ENCODE data around the gene SORBS1.

SORBS1 gene

DNA sequence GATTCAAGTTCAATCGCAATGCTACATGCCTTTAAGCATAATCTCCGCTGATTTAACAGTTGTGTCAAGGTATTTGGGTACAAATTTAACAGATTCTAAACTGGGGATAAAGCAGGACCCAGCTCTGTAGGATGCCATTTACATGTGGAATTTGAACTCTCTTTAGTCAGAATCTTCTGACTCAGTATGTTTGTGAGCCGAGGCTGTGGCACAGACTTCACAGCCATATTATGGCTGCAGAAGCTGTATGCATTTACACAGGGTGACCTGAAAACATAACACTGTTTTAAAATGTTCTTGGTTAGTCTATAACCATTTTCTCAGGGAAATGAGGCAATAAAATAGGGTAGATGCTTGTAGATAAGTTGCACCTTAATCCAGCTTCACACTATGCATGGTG lies 279.1 kb downstream of the SORBS1 start:
- Histone ChIP-seq H3K27me3 (ENCODE audit: control insufficient read depth in 1 of 2, insufficient read depth in 2 of 2, low read length in 2 of 2) (peaks cover 0 to 2% of the 10 kb centered on the region in 2 donors), H3K9me3 (ENCODE audit: control insufficient read depth in 2 of 2, low read length in 2 of 2) (no peaks in the 10 kb centered on the region), H3K36me3 (ENCODE audit: control insufficient read depth in 2 of 2, insufficient read depth in 2 of 2, low read length in 2 of 2) (no peaks in the 10 kb centered on the region), H3K4me1 (ENCODE audit: control insufficient read depth, insufficient read depth, low read length) (peaks cover 8% of the 10 kb centered on the region), H3K4me3 (ENCODE audit: low read length in 2 of 2) (no peak overlapping the region), H3K27ac (ENCODE audit: low read length) (no peak overlapping the region), H3K9ac (ENCODE audit: low read length in 2 of 2) (no peak overlapping the region)

DNA sequence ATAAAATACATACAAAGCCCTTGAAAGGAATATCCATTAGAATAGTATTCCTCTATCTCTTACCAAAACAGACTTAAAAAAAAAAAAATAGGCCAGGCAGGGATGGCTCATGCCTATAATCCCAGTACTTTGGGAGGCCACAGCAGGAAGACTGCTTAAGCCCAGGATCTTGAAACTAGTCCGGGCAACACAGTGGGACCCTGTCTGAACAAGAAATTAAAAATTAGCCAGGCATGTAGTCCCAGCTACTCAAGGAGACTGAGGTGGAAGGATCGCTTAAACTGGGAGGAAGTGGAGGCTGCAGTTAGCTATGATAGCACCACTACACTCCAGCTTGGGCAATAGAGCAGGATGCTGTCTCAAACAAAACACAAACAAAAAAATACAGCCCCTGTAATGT lies 280.0 kb downstream of the SORBS1 start:
- Histone ChIP-seq H3K4me1 (ENCODE audit: control insufficient read depth, insufficient read depth, low read length) (peaks cover 8% of the 10 kb centered on the region), H3K4me3 (ENCODE audit: low read length in 2 of 2) (no peak overlapping the region), H3K36me3 (ENCODE audit: control insufficient read depth in 2 of 2, insufficient read depth in 2 of 2, low read length in 2 of 2) (no peaks in the 10 kb centered on the region), H3K9ac (ENCODE audit: low read length in 2 of 2) (no peak overlapping the region), H3K27ac (ENCODE audit: low read length) (no peak overlapping the region), H3K27me3 (ENCODE audit: control insufficient read depth in 1 of 2, insufficient read depth in 2 of 2, low read length in 2 of 2) (no peaks in the 10 kb centered on the region), H3K9me3 (ENCODE audit: control insufficient read depth in 2 of 2, low read length in 2 of 2) (no peaks in the 10 kb centered on the region)

DNA sequence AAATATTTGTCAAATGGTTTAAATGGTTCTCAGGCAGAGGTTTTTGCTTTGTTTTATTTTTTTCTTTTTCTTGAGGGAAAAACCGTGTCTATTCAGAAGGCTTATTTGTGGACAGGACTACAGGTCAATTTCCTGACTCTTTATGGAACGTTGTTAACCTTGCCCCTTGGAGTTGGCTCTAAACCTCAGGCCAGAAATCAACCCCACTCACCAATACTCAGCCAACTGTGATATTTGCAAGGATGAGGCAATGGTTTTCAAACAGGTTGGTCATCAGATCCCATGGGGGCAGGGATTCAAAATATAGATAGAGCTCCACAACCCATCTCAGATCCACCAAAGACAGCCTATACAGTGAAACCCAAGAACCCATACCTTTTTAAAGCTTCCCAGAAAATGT lies 280.5 kb downstream of the SORBS1 start:
- no peak overlapping the region for H3K9ac ChIP-seq (ENCODE audit: low read length in 2 of 2)
- no peaks in the 10 kb centered on the region for H3K27me3 ChIP-seq (ENCODE audit: control insufficient read depth in 1 of 2, insufficient read depth in 2 of 2, low read length in 2 of 2)

DNA sequence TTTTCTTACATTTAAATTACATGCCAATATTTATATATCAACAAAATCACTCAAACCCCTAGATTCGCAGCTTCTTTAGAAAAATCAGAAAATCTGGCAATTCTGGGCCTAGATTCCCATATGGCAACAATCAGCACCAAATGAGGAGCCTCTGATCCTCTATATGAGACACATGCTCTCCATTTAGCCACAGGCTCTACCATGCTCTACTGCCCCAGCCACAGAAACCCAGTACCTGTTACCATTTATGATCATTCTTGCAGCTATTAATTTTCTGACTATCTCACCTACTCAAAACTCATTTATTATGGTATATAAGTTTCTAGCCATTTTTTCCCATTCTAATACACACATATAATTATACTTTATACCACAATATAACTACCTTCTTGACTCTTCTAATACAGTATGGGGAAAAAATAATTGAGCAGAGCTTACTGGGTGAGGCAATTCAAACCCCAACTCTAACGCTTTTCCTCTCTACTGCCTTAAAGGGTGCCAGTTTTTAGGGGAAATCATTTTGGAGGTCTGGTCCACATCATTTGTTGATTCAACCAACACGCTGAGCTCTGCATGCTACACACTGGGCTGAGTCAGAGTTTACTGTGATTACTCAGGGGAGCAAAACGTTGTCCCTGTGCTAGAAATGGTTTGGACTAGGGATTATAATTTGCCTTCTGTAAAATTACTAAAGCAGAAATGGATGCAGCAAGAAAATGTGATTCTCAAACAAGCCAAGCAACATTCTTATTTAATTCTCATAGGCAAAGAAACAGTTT lies 281.9 kb downstream of the SORBS1 start:
- Histone ChIP-seq H3K9ac (ENCODE audit: low read length in 2 of 2) (no peak overlapping the region), H3K27ac (ENCODE audit: low read length) (no peak overlapping the region), H3K27me3 (ENCODE audit: control insufficient read depth in 1 of 2, insufficient read depth in 2 of 2, low read length in 2 of 2) (no peaks in the 10 kb centered on the region), H3K4me1 (ENCODE audit: control insufficient read depth, insufficient read depth, low read length) (peaks cover 4% of the 10 kb centered on the region), H3K9me3 (ENCODE audit: control insufficient read depth in 2 of 2, low read length in 2 of 2) (no peaks in the 10 kb centered on the region), H3K4me3 (ENCODE audit: low read length in 2 of 2) (no peak overlapping the region), H3K36me3 (ENCODE audit: control insufficient read depth in 2 of 2, insufficient read depth in 2 of 2, low read length in 2 of 2) (no peaks in the 10 kb centered on the region)

More for the DNA sequence above, 280.5 kb downstream of the SORBS1 start:
- Histone ChIP-seq H3K4me1 (ENCODE audit: control insufficient read depth, insufficient read depth, low read length) (peaks cover 8% of the 10 kb centered on the region), H3K4me3 (ENCODE audit: low read length in 2 of 2) (no peak overlapping the region), H3K9me3 (ENCODE audit: control insufficient read depth in 2 of 2, low read length in 2 of 2) (no peaks in the 10 kb centered on the region), H3K36me3 (ENCODE audit: control insufficient read depth in 2 of 2, insufficient read depth in 2 of 2, low read length in 2 of 2) (no peaks in the 10 kb centered on the region), H3K27ac (ENCODE audit: low read length) (no peak overlapping the region)

DNA sequence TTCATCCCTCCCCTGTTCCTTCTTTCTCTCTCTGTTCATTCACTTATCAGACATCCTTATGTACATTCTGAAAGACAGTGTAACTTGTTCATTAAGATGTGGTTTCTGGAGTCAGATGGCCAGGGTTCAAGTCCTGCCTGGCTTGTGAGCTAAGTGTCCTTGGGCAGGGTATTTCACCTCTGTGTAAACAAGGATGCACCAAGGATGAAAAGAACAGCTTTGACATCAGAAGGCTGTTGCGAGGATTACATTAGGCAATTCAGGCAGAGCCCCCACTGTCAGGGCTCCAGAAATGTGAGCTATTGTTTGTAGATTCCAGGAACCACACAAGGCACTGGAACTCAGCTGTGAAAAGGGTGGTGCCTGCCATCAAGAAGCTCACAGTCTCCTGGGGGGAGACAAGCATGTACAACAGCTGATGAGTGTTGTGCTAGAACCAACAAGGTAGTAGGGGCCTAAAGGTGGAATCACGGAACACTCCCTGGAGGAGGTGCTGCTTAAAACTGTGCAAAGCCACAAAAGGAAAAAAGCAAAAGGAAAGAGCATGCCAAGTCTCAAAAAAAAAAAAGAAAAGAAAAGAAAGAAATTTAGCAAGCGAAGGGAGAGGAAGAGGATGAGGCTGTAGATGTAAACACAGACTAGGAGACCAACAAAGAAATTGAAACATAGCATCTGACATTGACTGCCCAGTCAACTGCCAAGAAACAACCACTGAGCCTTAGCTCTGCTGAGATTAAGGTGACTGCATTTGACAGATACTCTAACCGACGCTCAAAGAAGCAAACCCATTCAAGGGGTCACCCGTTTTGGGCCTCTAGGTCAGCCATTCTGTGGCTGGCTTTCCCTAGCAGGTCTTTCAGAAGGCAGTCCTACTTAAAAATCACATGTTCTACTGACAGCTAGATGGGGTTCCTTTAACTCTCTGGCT lies 282.8 kb downstream of the SORBS1 start:
- Histone ChIP-seq H3K9me3 (ENCODE audit: control insufficient read depth in 2 of 2, low read length in 2 of 2) (no peaks in the 10 kb centered on the region), H3K36me3 (ENCODE audit: control insufficient read depth in 2 of 2, insufficient read depth in 2 of 2, low read length in 2 of 2) (no peaks in the 10 kb centered on the region), H3K27ac (ENCODE audit: low read length) (peak overlapping the region; percentile 6), H3K27me3 (ENCODE audit: control insufficient read depth in 1 of 2, insufficient read depth in 2 of 2, low read length in 2 of 2) (no peaks in the 10 kb centered on the region), H3K9ac (ENCODE audit: low read length in 2 of 2) (no peak overlapping the region), H3K4me1 (ENCODE audit: control insufficient read depth, insufficient read depth, low read length) (peaks cover 8% of the 10 kb centered on the region), H3K4me3 (ENCODE audit: low read length in 2 of 2) (no peak overlapping the region)

DNA sequence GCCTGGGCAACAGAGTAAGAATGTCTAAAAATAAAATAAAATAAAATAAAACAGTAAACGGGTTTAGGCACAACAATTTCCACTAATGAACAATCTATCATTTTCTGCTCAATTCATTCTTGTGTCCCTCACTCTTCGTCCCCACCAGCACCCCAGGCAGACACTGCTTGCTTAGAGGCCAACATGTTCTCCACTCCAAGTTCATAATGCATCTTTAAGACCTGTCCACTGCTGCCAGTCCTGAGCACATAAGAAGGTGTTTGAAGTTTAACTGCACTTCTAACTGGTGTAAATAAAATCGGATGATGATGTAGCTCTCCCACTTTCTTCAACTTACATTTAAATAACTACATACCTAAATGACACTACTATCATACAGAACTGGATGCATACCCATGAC lies 283.6 kb downstream of the SORBS1 start:
- H3K9ac ChIP-seq (ENCODE audit: low read length in 2 of 2), result no peak overlapping the region
- no peak overlapping the region for H3K4me3 ChIP-seq (ENCODE audit: low read length in 2 of 2)
- H3K36me3 ChIP-seq (ENCODE audit: control insufficient read depth in 2 of 2, insufficient read depth in 2 of 2, low read length in 2 of 2), result no peaks in the 10 kb centered on the region
- H3K27me3 ChIP-seq (ENCODE audit: control insufficient read depth in 1 of 2, insufficient read depth in 2 of 2, low read length in 2 of 2), result no peaks in the 10 kb centered on the region
- no peaks in the 10 kb centered on the region for H3K9me3 ChIP-seq (ENCODE audit: control insufficient read depth in 2 of 2, low read length in 2 of 2)
- H3K27ac ChIP-seq (ENCODE audit: low read length), result no peak overlapping the region
- H3K4me1 ChIP-seq (ENCODE audit: control insufficient read depth, insufficient read depth, low read length), result peaks cover 8% of the 10 kb centered on the region

DNA sequence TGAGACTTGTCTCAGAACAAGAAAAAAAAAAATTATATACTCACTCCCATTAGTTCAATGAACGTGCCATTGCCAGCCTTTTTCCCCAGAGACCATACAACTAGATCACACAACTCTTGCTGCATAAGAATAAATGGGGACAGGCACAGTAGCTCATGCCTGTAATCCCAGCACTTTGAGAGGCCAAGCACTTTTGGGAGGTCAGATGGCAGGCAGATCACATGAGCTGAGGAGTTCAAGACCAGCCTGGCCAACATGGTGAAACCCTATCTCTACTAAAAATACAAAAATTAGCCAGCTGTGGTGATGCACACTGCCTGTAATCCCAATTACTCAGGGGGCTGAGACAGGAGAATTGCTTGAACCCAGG lies 284.0 kb downstream of the SORBS1 start:
- Histone ChIP-seq H3K36me3 (ENCODE audit: control insufficient read depth in 2 of 2, insufficient read depth in 2 of 2, low read length in 2 of 2) (no peaks in the 10 kb centered on the region), H3K9ac (ENCODE audit: low read length in 2 of 2) (no peak overlapping the region), H3K27ac (ENCODE audit: low read length) (no peak overlapping the region), H3K4me3 (ENCODE audit: low read length in 2 of 2) (no peak overlapping the region), H3K27me3 (ENCODE audit: control insufficient read depth in 1 of 2, insufficient read depth in 2 of 2, low read length in 2 of 2) (no peaks in the 10 kb centered on the region), H3K9me3 (ENCODE audit: control insufficient read depth in 2 of 2, low read length in 2 of 2) (no peaks in the 10 kb centered on the region), H3K4me1 (ENCODE audit: control insufficient read depth, insufficient read depth, low read length) (peaks cover 8% of the 10 kb centered on the region)

DNA sequence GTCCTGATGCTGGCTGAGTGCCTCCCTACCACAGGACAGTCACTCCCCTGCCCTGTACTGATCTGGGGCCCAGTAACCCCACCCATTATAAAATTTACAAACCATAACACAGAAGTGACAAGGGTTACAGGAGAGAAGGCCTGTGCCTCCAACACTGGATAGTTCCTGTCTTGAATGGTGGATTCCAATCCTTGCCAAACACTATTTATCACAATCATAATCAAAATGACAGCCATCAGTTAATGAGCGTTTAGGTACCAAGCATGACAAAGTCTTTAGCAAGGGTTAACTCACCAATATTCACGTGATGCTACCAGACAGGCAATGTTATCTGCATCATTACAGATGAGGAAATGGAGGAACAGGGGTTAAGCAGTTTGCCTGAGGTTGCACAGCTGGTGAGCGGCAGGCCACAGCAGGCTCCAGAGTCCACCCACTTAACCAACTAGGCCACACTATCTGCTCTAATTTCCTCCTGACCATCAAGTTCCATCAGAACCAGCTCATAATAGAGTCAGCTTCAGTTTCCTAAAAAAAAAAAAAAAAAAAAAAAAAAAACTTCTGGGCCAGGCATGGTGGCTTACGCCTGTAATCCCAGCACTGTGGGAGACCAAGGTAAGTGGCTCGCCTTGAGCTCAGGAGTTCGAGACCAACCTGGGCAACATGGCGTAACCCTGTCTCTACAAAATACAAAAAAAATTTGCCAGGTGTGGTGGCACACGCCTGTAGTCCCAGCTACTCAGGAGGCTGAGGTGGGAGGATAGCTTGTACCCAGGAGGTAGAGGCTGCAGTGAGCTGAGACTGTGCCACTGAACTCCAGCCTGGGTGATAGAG lies 284.6 kb downstream of the SORBS1 start:
- Histone ChIP-seq H3K9me3 (ENCODE audit: control insufficient read depth in 2 of 2, low read length in 2 of 2) (no peaks in the 10 kb centered on the region), H3K27me3 (ENCODE audit: control insufficient read depth in 1 of 2, insufficient read depth in 2 of 2, low read length in 2 of 2) (no peaks in the 10 kb centered on the region), H3K27ac (ENCODE audit: low read length) (no peak overlapping the region), H3K4me3 (ENCODE audit: low read length in 2 of 2) (no peak overlapping the region), H3K9ac (ENCODE audit: low read length in 2 of 2) (no peak overlapping the region), H3K4me1 (ENCODE audit: control insufficient read depth, insufficient read depth, low read length) (peaks cover 8% of the 10 kb centered on the region), H3K36me3 (ENCODE audit: control insufficient read depth in 2 of 2, insufficient read depth in 2 of 2, low read length in 2 of 2) (no peaks in the 10 kb centered on the region)

DNA sequence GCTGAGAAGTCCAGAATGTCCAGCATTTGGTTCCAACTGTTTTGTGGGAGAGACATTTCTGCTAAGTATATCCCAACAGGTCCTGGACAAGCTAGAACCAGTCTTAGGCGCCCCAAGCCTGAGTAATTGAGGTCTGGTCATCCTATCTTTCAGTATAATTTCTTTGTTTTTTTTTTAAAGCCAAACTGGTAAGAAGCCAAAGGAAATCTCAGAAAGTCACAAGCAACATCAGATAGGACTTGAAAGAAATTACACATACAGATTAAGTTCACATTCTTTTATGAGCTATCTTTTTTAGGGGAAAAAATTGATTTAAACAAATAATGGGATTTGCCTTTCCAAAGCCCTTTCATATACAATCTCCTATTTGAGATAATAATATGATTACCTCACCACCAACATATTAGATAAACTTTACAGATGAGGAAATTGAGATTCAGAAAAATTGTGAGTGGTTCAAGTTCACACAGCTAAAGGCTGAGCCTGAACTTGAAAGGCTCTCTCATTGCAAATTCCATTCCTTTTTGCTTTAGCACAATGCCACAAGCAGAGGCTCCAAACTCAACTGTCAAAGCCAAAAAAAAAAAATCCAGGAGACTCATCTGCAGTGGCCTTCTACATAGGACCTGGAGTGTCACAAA lies 285.3 kb downstream of the SORBS1 start:
- Histone ChIP-seq H3K36me3 (ENCODE audit: control insufficient read depth in 2 of 2, insufficient read depth in 2 of 2, low read length in 2 of 2) (no peaks in the 10 kb centered on the region), H3K4me1 (ENCODE audit: control insufficient read depth, insufficient read depth, low read length) (peaks cover 8% of the 10 kb centered on the region), H3K9ac (ENCODE audit: low read length in 2 of 2) (no peak overlapping the region), H3K9me3 (ENCODE audit: control insufficient read depth in 2 of 2, low read length in 2 of 2) (no peaks in the 10 kb centered on the region), H3K27me3 (ENCODE audit: control insufficient read depth in 1 of 2, insufficient read depth in 2 of 2, low read length in 2 of 2) (no peaks in the 10 kb centered on the region), H3K4me3 (ENCODE audit: low read length in 2 of 2) (no peak overlapping the region), H3K27ac (ENCODE audit: low read length) (no peak overlapping the region)

All from stomach smooth muscle (tissue), 2 donors.